Umbilical cord (tissue), 2 donors: ENCODE measurements around the gene ELMOD1. TPM values are rescaled to one million over a fixed set of nuclear protein-coding genes. Genes with fewer than 3 reads are reported as not detected.

Experiments
- DNase-seq: peaks from one replicate; pipeline ENCODE4 v3.0.0-alpha.2; 2015; ENCODE audit warnings: low spot score
- total RNA-seq: library from RNA; depleted of rRNA; stranded (reverse); fragments of >200 nt; gene quantifications from one replicate; pipeline ENCODE4 v1.2.3, GENCODE V29; 2014; ENCODE audit warnings: low replicate concordance; ENCODE audit not compliant: insufficient read depth

Gene ELMOD1
- total RNA-seq, 1 donor from 2014 or later = 4.6 TPM

- no peak for DNase-seq
Observed at GRCh38 chr11:107631931-107632330, 41.0 kb downstream of the ELMOD1 start.

DNA sequence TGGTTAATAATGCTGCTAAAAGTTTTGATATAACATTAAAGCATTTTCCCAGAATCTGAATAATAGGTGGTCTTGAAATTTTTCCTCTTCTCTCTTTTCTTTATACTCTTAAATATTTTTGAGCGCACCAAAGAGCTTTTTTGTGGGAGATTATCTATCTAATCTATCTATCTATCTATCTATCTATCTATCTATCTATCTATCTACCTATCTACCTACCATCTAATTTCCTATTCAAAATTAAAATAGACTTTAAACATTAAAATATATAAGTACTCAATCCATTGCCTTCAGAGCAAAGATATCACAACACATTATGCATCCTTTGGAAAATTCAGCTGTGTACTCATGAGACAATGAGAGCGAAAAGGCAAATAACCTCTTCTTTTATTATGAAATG is 55.8 kb downstream of the ELMOD1 start:
- no peak for DNase-seq

DNA sequence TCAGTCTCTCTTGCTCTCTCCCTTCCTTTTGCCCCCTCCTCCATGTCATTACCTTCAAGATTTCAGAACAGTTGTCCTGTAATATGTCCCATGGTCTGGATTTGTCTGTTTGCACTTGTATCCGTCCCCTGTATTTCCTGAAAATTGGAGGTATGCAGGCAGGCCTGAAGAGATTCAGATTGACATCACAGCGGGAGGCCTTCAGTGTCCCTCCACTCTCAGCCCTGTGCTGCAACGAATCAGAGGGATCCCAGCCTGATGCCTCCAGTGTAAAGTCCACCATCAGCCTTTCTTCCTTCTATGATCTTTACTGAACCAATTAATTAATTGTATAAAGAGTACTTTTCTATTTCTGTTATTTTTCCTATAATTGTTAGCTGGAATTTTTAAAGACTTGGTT is 57.3 kb downstream of the ELMOD1 start:
- DNase-seq = no peak

DNA sequence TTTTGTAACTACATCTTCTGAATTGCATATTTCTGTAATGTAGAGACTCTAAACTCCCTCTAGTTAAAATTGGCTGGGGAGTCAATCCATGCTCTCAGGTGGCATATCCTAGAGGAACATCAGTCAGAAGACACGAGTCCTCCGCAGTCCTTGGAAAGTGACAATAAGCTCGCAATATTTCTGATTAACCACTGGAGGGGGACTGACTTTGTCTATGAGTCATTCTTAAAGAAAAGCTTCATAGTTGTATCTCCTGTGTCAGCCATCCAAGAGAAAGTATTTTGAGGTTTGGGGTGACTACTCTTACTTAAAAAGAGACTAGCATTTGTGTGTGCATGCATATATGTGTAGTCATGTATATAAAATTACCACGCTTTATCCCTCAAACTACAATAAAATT is 60.7 kb downstream of the ELMOD1 start:
- DNase-seq = no peak

DNA sequence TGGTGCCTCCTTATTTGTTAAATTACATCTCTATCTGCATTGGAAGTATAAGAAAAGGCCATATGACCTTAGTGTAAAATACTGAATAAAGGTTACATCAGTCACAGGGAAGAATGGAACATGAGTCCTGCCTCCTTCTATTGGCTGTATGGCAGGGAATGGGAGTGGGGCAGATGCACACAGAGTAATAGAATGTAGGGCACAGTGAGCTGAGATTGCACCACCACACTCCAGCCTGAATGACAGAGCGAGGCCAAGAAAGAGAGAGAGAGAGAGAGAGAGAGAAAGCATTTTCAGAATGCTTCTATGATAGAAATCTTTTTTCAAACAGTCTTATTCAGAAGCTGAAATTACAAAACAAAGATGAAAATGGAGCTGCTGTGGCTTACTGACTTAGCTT is 62.1 kb downstream of the ELMOD1 start:
- DNase-seq = no peak

DNA sequence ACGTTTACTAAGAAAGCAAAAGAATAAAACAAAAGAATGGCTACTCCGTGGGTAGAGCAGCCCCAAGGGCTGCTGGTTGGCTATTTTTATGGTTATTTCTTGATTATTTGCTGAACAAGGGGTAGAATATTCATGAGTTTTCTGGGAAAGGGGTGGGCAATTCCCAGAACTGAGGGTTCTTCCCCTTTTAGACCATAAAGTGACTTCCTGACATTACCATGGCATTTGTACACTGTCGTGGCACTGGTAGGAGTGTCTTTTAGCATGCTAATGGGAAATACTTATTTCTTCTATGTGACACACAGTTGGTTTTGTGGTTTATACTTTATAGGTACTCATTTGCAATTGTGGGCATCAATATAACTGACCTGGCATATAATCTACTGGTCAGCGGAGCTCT is 64.7 kb downstream of the ELMOD1 start:
- DNase-seq = no peak

DNA sequence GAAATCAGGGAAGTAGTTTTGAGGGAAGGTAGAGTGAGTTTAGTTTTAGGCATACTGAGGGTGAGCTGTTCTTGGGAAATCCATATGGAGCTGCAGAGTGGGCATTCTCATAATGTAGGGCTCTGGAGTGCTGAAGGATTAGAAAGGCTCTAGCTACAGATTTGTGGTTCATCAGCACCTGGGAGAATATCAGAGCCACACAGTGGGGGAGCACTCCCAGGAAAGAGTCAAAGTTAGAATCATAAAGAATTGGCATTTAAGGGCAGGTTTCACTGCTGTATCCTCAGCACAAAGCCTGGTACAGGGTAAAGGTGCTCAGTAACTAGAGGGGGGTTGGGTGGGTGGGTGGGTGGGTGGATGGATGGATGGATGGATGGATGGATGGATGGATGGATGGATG is 68.4 kb downstream of the ELMOD1 start:
- DNase-seq = no peak

- no peak for DNase-seq
Observed at GRCh38 chr11:107660066-107660465, 69.1 kb downstream of the ELMOD1 start.

DNA sequence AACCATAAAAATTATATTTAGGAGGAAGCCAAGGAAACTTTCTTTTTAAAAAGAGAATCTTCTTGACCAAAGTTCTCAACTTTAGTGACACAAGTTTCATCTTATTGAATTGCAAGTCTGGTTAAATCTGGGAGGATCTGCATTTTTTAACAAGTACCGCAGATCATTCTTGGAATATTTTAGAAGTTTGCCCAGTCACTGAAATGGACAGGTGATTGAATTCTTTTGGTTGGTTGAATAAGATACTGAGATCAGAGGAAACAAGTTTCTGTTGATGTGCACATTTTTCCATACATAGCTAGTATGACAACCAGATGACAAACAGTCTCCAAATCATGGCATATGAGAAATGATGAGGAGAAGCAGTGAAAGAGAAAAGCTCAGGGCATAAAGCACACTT is 70.7 kb downstream of the ELMOD1 start:
- peak; percentile 14 for DNase-seq

- no peak for DNase-seq
Observed at GRCh38 chr11:107665018-107665417, 74.1 kb downstream of the ELMOD1 start.

GRCh38 chr11:107666911-107667613 is 76.1 kb downstream of the ELMOD1 start:
- no peak for DNase-seq

DNA sequence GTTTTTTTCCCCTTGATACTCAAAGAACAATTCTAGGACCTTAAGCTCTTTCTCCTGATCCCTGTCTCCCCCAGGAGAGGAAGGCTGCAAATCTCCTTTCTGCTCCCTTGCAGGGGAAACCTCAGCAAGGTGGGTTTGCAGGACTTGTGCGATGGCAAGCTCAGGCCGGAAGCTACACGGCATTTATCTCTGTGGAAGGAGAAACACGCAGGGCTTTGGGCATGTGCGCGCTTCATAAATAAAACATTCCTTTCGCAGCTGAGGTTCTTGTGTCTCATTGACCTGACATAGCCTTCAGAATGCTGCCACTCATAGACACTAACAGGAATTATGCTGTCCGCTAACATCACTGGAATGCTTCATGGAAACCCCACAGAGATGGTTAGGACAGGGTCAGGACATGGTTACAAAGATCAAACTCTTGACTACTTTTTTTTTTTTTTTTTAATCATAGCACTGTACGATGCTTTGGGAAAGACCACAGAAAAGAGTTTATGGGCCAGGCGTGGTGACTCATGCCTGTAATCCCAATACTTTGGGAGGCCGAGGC is 78.3 kb downstream of the ELMOD1 start:
- DNase-seq = no peak

DNA sequence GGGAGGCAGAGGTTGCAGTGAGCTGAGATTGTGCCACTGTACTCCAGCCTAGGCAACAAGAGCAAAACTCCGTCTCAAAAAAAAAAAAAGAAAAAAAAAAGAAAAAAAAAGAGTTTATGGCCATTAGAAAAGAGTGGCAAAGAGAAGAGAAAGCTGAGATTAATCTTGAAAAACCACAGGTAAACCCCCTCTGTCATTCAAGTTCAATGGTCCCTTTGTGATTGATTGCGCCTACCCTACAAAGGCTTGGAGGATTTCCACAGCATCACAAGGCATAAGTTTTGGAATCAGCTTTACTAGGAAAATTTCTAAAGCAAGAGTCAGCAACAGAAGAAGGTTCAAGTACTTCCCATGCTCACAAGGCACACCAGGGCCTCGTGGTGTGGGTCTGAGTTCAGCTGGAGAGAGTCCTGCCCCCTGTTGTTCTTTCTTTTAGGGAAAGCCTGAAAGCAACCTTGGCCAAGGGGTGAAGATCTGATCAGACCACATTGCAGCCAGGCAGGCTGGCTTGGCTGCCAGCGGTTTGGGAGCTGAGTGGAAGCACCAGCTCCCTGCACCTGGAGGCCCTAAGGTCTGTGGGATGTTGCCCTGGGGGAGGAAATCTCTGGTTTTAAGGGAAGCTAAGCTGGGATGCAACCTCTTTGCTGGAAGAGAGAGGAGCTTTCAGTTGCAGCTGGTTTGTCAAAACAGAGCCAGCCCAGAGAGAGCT is 79.1 kb downstream of the ELMOD1 start:
- DNase-seq = no peak

GRCh38 chr11:107675902-107676301 is 85.0 kb downstream of the ELMOD1 start:
- no peak for DNase-seq

DNA sequence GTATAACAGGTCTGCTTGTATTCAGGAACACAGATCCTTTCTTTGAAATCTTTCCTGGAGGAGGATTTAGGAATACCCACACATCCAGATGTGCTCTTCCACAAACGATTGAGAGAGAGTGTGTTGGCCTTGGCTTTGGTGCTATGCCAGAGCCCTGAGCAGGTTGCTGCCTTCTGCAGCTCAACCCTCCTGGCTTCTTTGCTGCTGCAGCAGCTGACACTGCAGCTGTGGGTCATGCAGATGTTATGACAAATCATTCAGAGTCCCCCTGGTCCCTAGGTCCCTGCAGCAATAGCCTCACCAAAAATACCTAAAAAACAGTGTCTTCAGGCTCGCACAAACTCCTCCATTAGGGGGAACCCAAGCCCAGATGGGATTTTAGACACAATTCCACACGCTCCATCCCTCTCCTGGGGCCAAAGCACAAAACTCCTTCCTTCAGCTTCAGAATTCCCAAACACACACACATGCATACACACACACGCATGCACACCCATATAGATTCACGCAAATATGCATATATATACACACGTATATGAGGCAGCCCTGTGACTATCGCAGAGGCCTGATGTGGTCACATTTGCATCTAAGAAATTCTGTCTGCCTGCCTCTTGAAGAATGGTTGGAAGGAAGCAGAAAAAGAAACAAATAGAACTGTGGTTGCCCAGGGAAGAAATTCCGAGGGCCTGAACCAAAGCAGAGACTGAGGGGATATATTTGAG is 85.5 kb downstream of the ELMOD1 start:
- no peak for DNase-seq

DNA sequence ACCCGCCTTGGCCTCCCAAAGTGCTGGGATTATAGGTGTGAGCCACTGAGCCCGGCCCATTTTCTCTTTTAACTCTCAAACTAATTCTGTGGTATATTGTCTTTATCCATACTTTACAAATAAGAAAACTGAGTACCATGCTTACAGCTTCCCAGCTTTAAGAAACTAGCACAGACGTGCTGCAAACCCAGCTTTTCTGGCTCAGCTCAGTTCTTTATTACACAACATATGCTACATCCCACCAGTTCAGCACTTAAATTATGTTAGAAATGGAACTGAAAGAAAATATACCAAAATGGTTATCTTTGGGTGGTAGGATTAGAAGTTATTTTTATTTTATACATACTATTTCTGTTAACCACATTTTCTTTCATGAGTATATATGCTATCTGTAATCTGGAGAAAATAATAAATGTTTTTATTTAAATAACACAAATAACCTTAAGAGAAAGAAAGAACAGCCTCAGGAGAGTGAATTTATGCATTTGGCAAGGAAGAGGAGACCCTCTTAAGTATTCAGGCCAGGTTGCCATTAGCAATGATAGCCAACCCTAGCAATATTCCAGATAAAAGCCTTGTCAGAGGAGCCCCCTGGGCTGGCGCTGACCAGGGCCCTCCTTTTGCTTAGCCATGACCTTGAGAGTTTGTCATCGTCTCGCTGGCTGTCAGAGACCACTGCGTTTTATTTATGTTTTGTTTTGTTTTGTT is 87.1 kb downstream of the ELMOD1 start:
- DNase-seq = no peak

DNA sequence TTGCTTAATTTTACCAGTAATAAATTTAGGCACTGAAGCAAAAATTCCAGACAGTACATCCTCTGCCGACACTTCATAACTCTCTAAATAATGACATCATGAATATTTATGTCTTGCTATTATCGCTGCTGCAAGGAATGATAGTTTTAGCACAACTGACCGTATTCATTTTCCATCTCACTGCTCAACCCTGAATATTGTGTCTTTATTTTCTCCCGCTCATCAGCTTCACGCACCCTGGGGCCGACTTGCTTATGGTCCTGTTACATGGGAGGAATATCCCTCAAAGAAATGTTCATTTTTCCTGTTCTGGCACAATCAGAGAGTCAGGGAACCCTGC is 87.7 kb downstream of the ELMOD1 start:
- no peak for DNase-seq

DNA sequence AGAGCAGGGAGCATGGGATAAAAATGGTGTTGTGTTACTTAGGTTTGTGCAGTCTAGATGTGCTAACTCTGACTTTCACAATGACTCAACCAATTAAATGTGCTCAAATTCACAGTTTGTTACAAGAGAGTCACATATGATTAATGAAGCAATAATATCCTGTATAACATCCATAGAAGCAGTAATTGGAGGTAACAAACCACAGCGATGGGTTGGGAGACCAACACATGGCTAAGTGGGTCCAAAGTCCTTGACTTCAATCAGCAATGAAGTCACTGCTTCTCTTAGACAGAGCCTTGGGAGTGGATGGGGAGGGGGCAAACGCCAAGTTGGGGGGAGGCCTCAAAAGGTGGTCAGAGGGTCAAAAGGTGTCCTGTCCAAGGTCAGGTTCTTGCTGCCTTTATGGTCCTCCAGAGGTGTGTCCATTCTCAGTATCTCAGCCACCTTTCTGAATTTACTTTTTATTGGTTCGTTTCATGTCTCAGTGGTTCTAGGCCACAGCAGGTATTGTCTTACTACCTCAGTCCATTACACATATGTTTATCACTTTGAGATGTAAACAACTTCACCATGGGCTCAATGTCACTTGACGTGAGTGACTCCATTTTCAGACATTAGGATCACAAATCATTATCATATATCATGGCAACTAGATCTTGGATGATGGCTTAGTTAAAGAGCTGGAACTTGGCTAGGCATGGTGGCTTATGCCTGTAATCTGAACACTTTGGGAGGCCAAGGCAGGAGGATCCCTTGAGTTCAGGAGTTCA is 88.5 kb downstream of the ELMOD1 start:
- DNase-seq = no peak

DNA sequence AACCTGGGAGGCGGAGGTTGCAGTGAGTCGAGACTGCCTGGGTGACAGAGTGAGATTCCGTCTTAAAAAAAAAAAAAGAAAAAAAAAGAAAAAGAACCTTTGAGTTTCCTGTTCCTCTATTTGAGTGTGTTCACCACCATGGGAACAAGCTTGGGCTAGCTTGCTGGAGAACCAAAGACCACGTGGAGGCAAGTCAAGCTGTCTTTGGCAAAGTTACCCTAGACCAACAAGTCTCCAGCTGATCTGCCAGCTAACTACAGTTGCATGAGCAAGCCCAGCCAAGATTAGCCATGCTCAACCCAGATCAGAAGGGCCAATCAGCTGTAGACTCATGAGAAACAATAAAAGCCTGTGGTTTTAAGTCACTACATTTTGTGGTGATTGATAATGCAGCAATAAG is 91.2 kb downstream of the ELMOD1 start:
- DNase-seq = no peak

DNA sequence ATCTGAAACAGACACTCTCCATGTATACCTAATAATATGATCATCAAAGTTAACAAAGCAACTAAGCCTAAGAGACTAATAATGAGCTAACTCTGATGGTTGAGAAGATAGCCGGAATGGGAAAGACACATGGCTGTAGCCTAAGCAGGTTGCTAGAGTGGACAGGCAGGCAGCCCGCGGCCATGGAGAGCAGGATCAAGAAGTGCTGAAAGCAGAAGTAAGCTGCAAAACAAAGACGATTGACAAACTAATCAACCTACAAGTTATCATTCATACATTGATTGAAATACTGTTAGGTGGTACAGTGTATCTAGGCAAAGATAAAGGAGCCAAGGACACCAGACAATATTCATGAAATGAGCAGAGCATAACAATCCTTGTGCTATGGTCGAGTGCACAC is 91.6 kb downstream of the ELMOD1 start:
- DNase-seq = no peak

DNA sequence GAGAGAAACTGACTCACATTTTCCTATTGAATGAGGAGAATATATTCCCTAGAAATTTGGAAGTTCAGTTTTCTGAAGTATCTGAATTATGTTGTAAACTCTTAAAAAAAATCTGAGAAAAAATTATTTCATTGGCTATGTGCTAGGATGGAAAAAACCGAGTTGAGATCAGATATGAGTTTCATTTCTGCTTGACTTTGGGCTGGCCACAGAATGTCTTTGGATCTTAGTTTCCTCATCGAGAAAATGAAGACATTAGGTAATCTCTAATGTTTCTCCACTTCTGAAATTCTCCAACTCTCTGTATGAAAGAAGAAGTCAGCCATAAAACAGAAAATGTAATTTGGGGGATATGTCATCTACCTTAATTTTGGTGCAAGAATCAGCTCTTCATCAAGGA is 92.1 kb downstream of the ELMOD1 start:
- no peak for DNase-seq
